A549 (cell line): ENCODE data around the gene PPP2R5A.

Source experiments
- CHD2 ChIP-seq: fragments of 150-350 bp; IDR thresholded peaks from 2 replicates; pipeline ENCODE4 v1.6.1; 2014; ENCODE audit warnings: low read length; ENCODE audit not compliant: partially characterized antibody
- CTCF ChIP-seq: fragments of >200 bp; sonication (Bioruptor Twin); formaldehyde crosslinking; IDR thresholded peaks from 3 replicates; pipeline ENCODE4 v1.5.1; 2016
- EP300 ChIP-seq, 2 experiments: fragments of >200 bp; sonication (Bioruptor Twin); formaldehyde crosslinking; IDR thresholded peaks; 2 replicates in 1 of 2; 3 replicates in 1 of 2; pipeline ENCODE4 v1.6.1; 2016 to 2017
- NR3C1 ChIP-seq: fragments of >200 bp; sonication (Bioruptor Twin); formaldehyde crosslinking; IDR thresholded peaks from 3 replicates; pipeline ENCODE4 v1.6.1; 2017
- RCOR1 ChIP-seq: fragments of 150-350 bp; IDR thresholded peaks from 2 replicates; pipeline ENCODE4 v1.6.1; 2014; ENCODE audit warnings: antibody characterized with exemption, low read length, low read depth
- REST ChIP-seq: fragments of 200-600 bp; sonication (generic); IDR thresholded peaks from 2 replicates; pipeline ENCODE4 v1.6.1; 2016; ENCODE audit warnings: antibody characterized with exemption, mild to moderate bottlenecking, moderate library complexity
- RFX5 ChIP-seq: fragments of 450-650 bp; IDR thresholded peaks from 2 replicates; pipeline ENCODE4 v1.7.1; 2014; ENCODE audit warnings: antibody characterized with exemption, mild to moderate bottlenecking, moderate library complexity

- no peak for TF ChIP-seq CTCF
- TF ChIP-seq REST: no peak
- no peak for TF ChIP-seq EP300 (IDR thresholded peaks at IDR 0.05)
- no peak for TF ChIP-seq RFX5
- no peak for TF ChIP-seq NR3C1
- TF ChIP-seq CHD2: no peak
- TF ChIP-seq RCOR1: no peak
Measured at GRCh38 chr1:212377644-212378043, 92.4 kb downstream of the PPP2R5A start.
